Measurements from ENCODE around the gene BCAR3.

The BCAR3 gene

DNA sequence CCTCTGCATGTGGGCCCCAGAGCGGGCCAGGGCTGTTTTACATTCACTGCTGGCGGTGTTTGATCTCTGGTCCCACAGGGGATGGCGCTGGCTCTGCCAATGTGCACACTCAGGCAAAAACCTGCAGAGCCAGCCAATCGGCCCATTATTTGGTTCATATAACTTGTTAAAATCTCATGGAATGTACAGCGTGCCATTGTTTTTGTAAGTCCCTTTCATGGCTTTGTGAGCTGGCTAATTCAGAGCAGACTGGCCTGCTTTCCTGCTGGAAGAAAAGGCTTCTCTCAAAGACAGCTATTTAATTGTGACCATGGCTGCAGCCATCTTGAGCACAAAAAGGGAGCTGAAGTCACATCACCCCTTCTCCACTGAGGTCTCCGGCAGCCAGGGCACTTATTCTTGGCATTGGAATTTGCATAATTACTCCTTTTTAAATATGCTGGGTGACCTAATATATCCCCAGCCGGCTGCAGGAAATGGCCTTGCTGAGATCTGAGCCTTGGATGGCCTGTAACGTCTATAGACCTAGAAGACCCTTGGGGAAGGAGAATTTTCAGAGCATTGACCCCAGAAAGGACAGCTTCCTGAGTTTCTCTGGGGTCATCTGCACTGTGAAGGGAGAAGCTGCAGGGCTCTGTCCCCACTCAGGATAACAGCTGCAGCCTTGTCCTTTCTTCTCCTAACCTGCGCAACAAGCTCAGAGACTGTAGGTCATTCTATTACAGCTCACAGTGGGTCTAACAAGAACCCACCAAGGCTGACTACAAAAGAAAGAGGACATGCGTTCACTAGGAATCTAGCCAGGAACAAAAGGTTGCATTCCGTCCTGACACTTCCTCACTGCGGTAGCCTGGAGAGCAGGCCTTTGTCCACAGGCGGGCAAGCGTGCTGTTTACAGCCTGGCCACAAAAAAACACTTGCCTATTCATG is 45.8 kb downstream of the BCAR3 start:
- no peak for DNase-seq

DNA sequence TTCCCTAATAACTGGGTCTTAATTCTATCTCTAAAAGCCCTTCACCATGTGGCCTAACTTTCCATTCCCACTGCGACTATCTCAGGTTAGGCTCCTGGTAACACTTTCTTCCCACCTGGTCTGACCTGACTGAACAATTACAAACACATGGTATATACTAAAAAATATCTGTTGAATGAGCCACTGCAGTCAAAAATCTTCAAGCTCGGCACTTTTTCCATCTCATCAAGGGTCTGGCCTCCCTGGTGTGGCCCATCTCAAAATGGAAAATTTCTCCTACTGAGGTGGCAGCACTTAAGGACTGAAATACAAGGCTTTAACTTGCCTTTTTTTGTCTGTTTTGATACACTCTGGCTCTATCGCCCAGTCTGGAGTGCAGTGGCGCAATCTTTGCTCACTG is 48.3 kb downstream of the BCAR3 start:
- no peak for DNase-seq

DNA sequence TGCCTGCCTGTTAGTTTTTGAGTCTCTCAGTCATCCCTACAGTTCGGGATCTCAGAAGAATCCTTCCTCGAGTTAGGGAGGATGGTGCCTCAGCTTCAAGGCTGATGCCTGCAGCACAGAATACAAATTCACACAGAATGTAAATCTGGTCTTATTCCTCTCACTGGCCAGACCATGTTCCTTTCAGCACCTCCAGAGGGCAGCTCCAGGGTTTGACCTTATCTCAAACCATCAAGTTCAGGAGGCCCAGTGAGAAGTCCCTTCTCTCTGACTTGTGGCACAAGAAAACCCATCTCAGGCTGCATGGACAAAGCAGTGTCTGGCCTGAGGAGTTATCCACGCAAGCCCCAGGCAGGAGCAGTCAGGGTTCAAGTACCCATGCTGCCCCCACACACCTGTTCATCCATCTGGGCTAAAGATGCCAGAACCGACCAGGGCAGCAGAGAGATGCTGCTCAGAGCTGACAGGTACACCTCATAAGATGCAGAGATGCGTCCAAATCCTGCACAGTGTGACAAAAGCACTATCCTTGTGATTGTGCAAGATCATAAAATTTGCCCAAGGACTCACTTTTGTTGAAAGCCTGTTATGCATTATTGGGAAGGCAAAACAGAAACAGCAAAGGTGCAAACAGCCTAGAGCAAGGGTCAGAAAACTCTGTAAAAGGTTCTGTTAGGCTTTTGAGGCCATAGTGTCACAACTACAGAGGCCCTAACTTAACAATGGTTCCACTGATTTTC is 49.8 kb downstream of the BCAR3 start:
- DNase-seq = no peak

DNA sequence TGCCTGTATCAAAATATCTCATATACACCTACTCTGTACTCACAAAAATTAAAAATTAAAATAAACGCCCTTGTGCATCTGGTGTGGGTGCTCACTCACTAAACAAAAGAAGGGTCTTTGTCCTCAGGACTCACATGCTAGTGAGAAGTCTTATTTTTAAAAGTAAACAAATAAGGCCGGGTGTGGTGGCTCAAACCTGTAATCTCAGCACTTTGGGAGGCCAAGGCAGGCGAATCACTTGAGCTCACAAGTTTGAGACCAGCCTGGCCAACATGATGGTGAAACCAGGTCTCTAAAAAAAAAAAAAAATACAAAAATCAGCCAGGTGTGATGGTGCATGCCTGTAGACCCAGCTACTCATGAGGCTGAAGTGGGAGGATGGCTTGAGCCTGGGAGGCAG is 51.5 kb downstream of the BCAR3 start:
- no peak for DNase-seq

DNA sequence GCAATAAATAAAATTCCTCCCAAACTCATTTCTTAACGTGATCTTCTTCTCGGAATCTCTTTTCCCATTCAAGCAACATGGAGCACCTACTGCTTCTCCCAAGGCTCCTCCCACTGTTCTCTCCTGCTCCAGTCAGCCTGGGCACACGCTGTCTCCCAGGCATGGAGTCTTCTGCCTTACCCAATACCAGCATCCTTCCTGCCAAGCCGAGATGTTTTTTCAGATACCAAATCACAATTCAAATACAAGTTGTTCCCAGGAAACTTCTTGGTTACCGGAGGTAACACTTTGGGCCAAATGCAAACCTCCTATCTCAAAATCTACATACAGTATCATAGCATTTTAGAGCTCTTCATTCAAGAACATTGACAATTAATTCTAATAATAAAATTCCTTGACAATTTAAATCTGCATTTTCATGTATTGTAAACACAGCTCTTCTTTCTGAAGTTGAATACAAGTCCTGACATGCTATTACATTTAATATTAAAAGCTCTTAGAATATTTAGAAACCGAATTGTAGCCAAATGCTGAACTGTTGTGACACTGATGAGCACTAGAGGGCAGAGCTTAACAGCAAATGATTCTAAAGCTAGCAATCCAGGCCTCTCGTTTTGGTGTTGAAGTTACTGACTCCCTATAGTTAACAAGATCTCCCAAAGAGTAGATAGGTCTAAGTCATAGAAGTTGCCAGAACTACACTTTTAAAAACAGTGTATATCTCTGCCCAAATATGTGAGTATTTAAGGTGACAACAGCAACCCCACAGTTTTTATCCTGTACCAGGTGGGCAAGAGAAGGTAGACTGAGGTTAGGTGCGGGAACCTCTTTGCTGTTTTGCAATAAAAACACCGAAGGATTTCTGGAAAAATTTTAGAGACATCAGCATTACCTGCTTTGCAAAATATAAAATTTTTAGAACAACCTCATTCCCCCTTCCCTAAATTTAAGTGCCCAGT is 52.3 kb downstream of the BCAR3 start:
- peak; percentile 25 to 59 for DNase-seq

DNA sequence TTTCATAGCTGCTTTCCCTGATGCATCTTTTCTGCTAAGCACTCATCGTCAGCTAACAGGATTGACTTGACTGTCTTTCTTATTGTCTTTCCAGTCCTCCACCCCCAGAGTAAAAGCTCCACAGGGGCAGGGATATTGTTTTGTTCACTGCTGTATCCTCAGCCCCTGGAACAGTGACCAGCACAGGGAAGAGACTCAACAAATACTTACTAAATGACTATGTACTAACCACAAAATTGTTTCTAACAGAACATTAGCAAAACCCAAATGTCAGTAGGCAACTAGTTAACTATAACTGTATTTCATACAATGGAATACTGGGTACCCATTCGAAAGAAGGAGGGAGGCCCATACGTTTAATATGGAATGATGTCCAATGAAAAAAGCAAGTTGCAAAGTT is 53.0 kb downstream of the BCAR3 start:
- no peak for DNase-seq

DNA sequence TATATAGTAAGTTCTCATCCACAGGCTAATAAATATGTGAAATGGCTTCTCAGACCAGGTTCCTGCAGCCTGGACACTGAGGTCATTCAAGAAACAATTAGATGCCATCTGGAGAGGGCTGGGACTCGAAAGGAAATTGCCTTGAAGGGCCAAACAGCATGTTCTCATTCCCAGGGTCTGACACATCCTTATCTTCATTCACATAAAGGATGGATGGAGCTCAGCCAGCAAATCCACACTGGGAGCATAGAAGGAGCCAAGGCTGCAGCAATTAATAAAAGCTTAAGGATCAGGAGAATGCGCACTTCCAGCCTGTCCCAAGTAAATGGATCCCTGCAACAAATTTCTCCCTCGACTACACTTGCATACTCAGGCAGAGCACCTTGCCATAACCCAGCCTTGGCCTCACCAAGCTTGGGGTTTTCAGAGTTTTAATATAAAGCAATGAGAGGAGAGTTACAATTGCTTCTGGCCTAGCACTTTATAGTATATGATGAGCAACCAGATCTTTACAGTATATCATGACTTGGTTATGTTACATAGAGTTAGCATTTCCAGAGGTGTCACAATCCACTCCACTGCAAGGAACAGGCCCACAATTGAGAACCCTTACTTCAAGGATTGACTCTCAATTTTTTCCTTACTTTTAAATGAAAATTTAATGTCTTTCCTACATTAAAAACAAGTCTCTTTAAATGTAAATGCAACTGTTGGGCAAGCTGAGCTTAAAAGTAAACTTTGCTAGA is 55.9 kb downstream of the BCAR3 start:
- DNase-seq = no peak

DNA sequence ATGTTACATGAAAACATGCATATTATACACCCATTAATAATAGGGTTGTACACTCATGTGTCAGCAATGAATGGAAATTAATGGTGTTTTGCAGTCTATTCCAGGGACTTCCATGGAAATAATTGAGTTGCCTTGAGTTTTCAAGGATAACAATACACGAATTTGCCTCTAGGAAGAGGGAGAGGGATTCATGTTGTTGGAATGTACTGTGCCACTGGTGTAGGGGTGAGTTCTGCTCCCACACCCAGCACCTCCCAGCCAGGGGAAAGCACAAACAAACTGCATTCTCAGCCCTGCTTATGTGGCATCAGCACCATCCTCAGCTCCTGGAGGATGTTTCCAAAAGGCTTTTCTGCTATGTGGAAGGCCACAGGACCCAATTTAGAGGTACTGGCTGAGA is 57.8 kb downstream of the BCAR3 start:
- no peak for DNase-seq

DNA sequence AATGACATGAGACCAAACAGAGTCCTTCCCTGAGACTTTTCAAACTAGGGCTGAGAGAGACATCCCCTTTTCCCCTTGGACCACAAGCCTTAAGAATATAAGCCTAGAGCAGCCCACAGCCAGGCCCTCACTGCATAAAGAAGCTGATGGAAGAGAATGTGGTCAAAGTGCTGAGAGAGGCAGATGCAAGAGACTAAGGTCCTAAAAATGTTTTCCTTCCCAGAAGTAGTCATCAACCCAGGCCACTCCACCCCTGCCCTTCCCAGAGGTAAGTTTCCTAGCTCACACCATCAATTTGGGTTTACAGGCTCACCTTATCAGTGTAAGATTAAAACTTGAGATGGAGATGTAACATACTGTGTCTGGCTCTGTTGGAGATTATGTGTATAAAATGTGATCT is 58.2 kb downstream of the BCAR3 start:
- no peak for DNase-seq

DNA sequence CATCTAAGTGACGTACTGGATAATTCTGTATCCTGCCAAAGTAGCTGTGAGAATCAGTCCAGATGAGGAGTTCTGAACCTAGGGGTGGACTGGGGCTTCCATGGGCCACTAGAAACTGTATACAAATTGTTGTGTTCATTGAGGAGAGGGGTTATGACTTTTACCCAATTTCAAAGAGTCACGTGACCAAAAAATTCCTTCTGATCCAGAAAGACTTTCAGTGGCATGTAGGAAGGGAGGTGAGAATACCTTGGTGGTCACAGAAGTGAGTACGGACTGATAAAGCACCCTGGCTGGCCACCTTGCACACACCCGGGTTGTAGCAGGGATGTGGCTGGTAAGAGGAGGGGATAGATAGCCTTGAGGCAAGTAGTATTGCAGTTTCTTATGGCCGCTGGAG is 60.4 kb downstream of the BCAR3 start:
- DNase-seq = no peak

DNA sequence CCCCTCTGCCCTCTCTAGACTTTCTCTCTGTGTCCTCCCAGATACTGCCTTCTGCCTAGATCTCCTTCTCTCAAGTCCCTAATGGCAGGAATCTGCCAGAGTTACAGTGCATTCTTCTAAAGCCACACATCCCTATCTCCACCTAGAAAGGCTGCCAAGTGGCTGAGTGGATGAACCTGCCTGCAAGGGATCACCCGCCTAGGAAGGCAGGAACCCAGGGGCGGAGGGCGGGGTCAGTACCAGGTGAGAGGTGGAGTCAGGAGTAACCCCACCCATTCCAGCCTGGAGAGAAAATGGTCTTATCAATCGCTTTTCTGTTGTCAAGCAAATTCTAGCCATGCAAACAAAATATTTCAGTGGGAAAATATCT is 60.8 kb downstream of the BCAR3 start:
- DNase-seq = no peak

DNA sequence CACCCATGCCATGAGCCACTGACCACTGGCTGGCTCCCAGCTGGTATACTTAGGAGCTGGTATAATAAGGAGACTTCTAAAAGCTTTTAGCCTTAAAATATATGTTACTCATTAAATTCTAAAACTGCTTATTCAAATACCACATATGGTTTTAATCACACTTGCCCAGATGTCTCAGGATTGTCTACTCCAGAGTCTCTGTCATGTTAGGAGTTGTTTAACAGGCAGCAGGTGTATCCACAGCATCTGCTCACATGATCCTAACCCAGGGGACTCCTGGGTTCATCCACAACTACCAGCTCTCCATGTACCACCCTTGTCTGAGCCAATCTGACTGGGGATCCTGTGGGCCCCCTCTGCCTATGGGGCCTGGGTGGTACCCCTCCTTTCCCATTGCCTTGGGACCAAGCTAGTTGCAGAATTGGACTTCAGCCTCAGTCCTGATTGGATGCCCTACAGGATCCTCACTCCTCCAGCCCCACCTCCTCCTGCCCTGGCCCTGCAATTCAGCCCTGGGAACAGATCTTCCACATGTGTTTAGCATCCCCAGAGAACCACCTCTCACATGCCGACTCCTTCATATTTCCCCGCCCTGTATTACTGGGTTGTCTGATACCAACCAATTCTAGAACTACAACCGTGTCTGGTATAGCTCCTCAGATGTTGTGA is 61.3 kb downstream of the BCAR3 start:
- DNase-seq = no peak

DNA sequence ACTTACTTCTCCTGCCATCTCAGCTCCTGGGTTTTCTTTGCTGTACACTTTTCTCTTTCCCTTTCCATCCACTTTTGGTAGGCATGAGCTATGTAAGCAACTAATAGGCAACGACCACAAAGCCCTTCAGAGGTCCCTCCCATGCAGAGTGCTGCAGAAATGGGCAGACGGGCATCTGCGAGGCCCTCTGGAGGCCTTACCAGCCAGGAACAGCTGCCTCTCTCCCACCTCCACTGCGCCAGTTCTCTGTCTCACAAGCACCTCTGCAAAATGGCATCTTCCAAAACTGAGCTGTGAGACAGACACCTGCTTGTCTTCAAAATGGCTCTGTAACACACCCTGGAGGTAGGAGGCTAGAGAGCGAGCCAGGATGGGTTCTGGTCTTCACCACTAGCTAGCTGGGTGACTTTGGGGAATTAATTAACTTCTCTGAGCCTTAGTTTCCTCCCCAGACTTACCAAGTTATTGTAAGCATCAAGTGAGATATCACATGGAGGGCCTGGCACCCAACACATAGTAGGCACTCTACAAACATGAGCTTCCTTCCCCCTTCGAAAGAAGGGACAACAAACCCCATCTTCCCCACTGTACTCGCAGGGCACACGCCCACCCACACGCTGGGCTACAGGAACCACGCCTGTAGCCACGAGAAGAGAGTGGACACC is 62.0 kb downstream of the BCAR3 start:
- DNase-seq = no peak

DNA sequence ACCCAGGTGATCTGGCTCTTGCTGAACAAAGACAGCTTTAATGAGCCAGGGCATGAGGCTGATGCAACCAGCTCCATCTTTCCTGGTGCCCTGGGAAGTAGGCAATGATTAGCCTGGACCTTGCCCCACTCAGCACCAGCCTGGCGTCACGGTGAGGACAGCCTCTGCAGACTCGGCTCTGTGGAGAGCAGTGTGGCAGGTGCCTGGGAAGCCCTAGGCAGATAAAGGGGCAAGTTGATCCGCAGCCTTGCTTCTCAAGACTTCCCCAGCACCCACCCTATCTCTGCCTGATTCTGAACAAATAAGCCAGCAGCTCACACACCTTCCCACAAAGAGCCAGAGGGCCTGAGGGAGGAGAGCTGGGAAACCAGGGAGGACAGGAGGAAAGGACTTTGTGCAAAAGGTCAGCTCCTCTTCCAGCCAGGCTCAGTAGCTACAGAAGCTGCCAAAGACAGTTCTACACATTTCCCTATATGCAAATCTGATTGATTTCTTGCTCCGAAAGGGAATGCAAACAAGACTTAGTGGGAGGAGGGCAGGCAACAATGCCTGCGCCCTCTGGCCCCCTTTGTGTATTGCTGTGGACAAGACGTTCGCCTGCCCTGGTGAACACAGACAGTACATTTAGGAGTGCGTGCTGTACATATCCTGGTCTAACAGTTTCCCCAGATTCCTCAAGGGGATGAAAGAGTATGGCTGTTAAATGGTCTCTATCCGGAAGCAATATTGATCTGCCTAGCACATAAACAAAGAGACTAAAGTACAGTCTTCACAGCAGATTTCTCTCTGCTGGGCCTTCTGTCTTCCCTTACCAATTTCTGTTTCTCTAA is 63.8 kb downstream of the BCAR3 start:
- DNase-seq = no peak

DNA sequence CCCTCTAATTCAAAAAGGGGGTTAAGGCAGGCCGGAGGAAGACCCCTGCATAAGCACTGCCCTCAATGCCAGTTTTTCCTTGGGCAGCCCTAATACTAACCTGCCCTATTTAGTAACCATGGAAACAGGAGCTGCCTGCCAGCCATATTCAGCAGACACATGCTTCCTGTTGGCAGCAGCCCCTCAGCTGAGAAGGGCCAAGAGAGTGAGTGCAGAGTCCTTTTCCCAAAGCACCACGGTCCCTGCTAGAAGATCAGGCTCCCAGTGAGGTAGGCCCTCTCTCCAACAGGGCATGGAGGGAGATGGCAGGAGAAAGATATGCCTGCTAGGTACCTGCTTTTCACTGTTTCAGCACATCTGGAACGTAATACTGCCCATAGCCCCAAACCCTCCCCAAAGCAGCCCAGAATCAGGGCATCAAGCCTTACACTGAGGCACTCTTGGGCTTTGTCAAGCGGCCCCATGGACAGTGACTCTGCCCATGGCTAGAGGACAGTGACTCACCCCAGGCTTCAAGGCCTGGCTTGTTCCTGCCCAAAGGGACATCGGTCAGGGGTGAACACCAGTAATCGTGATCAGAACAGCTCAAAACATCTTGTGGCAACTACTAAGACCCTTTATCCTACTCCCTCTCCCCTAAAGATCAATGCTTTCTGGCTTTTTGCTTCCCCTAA is 64.5 kb downstream of the BCAR3 start:
- no peak for DNase-seq

DNA sequence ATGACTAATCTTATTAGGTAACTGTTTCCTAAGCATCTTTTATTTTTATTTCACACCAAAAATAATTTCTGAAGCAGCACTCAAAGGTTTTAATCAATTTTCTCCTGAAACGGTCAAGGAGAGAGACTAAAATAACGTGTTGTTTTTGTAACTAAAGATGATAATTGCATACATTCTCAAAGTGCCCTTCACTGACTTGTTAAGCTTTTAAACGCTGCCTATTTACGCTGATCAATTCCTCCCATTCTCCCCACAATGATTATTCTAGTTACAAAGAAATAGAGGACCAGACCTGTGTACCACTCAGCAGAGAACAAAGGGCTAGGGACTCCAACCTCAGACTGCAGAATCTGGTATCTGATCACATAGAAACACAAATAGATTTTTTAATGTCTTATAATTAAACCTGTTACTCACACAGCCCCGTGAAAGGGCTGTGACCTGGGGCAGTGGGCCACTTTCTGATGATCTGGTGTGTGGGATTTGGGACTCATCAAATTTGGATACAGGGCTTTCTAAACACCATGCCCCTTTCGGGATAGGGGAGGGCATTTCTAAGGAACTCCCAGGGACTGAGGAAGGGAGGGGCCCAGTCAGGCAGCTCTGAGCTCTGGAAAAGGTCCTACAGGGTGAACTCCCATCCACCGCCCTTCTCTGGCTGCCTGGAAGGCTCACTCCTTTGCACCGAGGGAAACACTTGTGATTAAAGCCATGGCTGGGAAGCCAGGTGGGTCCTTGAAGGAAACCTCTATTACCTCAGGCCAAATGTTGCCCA is 65.2 kb downstream of the BCAR3 start:
- DNase-seq = no peak

DNA sequence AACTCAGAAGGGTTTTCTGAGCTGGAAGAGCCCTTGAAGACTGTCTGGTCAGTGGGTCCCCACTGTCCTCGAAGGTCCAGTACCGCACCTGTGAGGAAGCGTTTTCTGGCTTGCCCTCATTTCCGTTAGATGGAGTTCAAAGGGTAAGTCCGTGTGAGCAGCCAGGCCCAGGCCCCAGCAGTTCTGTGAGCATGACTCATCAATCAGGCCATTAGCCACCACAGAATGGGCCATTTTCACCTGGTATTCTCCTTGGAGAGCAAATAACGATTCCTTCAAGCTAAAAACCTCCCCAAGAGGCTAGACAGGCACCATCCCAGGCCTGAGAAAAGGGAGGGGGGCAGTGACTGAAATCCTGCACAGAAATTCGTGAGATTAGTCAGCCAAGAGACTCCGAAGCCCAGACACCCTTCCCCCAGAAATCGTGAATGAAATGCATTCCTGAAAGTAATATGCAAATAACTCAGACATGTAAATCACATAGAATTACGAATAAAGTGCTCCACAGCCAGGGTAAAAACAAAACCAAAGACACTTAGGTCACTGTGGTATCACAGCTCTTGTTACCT is 66.0 kb downstream of the BCAR3 start:
- peak; percentile 5 to 10 for DNase-seq

DNA sequence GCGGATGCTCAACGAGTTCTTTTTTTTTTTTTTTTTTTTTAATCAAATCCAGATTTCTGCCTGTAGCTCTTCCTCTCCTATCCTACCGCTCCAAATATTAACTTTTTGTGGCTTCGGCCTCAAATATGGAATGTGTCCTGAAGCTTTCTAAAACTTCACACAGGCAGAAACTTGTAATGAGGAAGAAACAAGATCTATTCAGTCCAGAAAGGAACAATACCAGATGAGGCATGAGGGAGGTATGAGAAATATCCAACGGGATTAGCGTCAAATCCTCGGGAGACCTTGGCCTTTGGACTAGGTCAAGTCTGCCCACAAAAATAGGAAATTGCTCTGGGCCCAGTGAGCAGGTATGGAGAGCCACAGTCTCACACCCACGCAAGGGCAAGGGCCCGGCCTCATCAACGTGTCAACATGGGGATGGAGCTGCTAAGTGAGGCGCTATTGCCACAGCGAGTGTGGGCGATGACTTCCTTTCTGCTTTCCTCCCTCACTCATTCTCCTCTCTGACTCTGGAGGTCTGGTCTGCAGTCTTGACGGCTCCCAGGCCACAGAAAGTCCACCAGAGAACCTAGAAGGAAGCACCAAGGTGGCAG is 66.6 kb downstream of the BCAR3 start:
- DNase-seq = peak in 1 of 2 donors; percentile 7
